ENCODE results near the gene KRI1. TPM values are rescaled to one million over a fixed set of nuclear protein-coding genes. Genes with fewer than 3 reads are reported as not detected.

The KRI1 gene
- total and polyA plus RNA-seq, 2 of the 8 experiments (the other 6 are each of a cell fraction or from before 2014, with no cell fraction given), result 14.2 to 45.2 TPM

- Histone ChIP-seq H3K4ac (replicated peaks; ENCODE audit: insufficient read length, low read depth, low read length) (no peak overlapping the region), H3K9ac (replicated peaks in 1 of 4; ENCODE audit: extremely low read depth in 1 of 4, low read depth in 3 of 4, low read length in 3 of 4) (no peak overlapping the region), H2AK5ac (ENCODE audit: low read depth, low read length) (no peak overlapping the region), H4K8ac (ENCODE audit: extremely low read depth, insufficient read depth, low read length) (peak overlapping the region; percentile 31; the same call in 1 of the 2 replicates), H2BK15ac (ENCODE audit: low read length) (no peak overlapping the region), H2BK5ac (ENCODE audit: low read depth, low read length) (no peak overlapping the region), H3K18ac (ENCODE audit: extremely low read depth, low read length) (no peak overlapping the region), H2BK120ac (replicated peaks; ENCODE audit: low read depth, low read length) (no peak overlapping the region), H3K14ac (ENCODE audit: insufficient read length) (no peak overlapping the region), H3K4me3 (ENCODE audit: extremely low read depth in 1 of 4, insufficient read depth in 2 of 4, low read depth in 3 of 4, low read length in 4 of 4) (no peak overlapping the region), H3K4me1 (replicated peaks in 1 of 4; ENCODE audit: control insufficient read depth in 3 of 4, insufficient read depth in 4 of 4, low read length in 3 of 4) (no peaks in the 10 kb centered on the region), H3K79me2 (ENCODE audit: control insufficient read depth in 1 of 2, insufficient read depth in 2 of 2, low read length in 2 of 2) (no peaks in the 10 kb centered on the region), H3K79me1 (ENCODE audit: low read depth, low read length) (no peaks in the 10 kb centered on the region), H3K27ac (ENCODE audit: low read depth, low read length) (no peak overlapping the region), H3K56ac (replicated peaks; ENCODE audit: insufficient read length, low read depth, low read length) (no peak overlapping the region), H4K5ac (ENCODE audit: insufficient read length, low read depth, low read length) (no peak overlapping the region), H3K23ac (ENCODE audit: insufficient read length) (no peak overlapping the region), H3K23me2 (ENCODE audit: low read depth, low read length) (no peaks in the 10 kb centered on the region), H3K36me3 (ENCODE audit: control insufficient read depth in 2 of 4, insufficient read depth in 4 of 4, low read length in 3 of 4) (peaks cover 15 to 78% (median 54%) of the 10 kb centered on the region in 4 experiments), H2BK12ac (ENCODE audit: low read depth, low read length) (no peak overlapping the region), H3K9me3 (ENCODE audit: insufficient read depth in 2 of 2, low read depth in 1 of 2, low read length in 1 of 2) (no peaks in the 10 kb centered on the region), H4K91ac (replicated peaks; ENCODE audit: insufficient read length, low read length) (no peak overlapping the region), H3K27me3 (replicated peaks in 1 of 4; ENCODE audit: control insufficient read depth in 3 of 4, extremely low read depth in 1 of 4, insufficient read depth in 3 of 4, low read length in 3 of 4) (no peaks in the 10 kb centered on the region), H4K20me1 (replicated peaks in 1 of 2; ENCODE audit: control insufficient read depth in 1 of 2, insufficient read depth in 2 of 2, low read length in 2 of 2) (peaks cover 8 to 21% of the 10 kb centered on the region in 2 experiments), H2AFZ (ENCODE audit: low read length) (no peak overlapping the region), H3K4me2 (ENCODE audit: insufficient read depth in 1 of 2, low read depth in 2 of 2, low read length in 2 of 2) (no peak overlapping the region), H2BK20ac (ENCODE audit: low read length) (no peak overlapping the region)
- DNase-seq (ENCODE audit: low read depth in 1 of 2, low spot score in 2 of 2) (no peak), FAIRE-seq (no peak)
- ChIA-PET CTCF (ENCODE audit: partially characterized antibody) (interaction anchor here (0.8 to 4.5 kb wide), 14 partner anchors 8 to 151 kb away, joined by 3 to 25 read pairs (median 4); partner anchors contain the start of genes ATG4D and CDKN2D), POLR2A (ENCODE audit: partially characterized antibody) (interaction anchor here (0.7 to 5.0 kb wide), 11 partner anchors 7 to 287 kb away, joined by 3 to 41 read pairs (median 4); partner anchors contain the start of genes KRI1 and QTRT1)
- no peak for TF ChIP-seq NRF1 (IDR thresholded peaks at IDR 0.05; ENCODE audit: low read depth, low read length)
- TF ChIP-seq RAD21 (IDR thresholded peaks at IDR 0.05 in 1 of 2, conservative IDR thresholded peaks at IDR 0.05 in 1 of 2; ENCODE audit: low read depth in 2 of 2, low read length in 2 of 2), result 0 out of 4 replicates have a peak, but pooled peaks of 1 of the 2 experiments have one; percentile 7
- no peak for TF ChIP-seq EZH2 (IDR thresholded peaks at IDR 0.05; ENCODE audit: low read depth, low read length, severe bottlenecking)
- TF ChIP-seq, protein P1, sequence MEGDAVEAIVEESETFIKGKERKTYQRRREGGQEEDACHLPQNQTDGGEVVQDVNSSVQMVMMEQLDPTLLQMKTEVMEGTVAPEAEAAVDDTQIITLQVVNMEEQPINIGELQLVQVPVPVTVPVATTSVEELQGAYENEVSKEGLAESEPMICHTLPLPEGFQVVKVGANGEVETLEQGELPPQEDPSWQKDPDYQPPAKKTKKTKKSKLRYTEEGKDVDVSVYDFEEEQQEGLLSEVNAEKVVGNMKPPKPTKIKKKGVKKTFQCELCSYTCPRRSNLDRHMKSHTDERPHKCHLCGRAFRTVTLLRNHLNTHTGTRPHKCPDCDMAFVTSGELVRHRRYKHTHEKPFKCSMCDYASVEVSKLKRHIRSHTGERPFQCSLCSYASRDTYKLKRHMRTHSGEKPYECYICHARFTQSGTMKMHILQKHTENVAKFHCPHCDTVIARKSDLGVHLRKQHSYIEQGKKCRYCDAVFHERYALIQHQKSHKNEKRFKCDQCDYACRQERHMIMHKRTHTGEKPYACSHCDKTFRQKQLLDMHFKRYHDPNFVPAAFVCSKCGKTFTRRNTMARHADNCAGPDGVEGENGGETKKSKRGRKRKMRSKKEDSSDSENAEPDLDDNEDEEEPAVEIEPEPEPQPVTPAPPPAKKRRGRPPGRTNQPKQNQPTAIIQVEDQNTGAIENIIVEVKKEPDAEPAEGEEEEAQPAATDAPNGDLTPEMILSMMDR (IDR thresholded peaks at IDR 0.05; ENCODE audit: control extremely low read depth in 1 of 3, insufficient read depth in 1 of 3, low read depth in 1 of 3, low read length in 3 of 3), result peak in 2 of 3 experiments; percentile 17 to 28; a peak in 2 of 4 replicates
- WGBS, 2 experiments (ENCODE audit: extremely low coverage in 1 of 2, insufficient coverage in 1 of 2, insufficient read length in 1 of 2, insufficient replicate concordance in 2 of 2, low coverage in 1 of 2, low lambda C conversion rate in 2 of 2, missing lambda C conversion rate in 1 of 2), result 85% methylated on average over 30 of the region's 30 CpGs; no CpG with 5 or more reads in 1 of the 2 experiments
Measured at GRCh38 chr19:10554760-10555609, 10.8 kb downstream of the KRI1 start.
